GM23338 (cell line): Measurements from ENCODE around the gene UBE3A. TPM values are rescaled to one million over a fixed set of nuclear protein-coding genes. Genes with fewer than 3 reads are reported as not detected.
"Not testable (repeated sequence)": the region's sequence is repeated elsewhere in the genome, so short reads cannot be mapped to it uniquely, and the experiment has no call there.

Experiments
- ATAC-seq: fragments of 200-7000 bp; cut with Tn5 transposase; 3 replicates; pipeline ENCODE4 v1.9.1; 2020
- DNase-seq: peaks from one replicate; pipeline ENCODE4 v3.0.0-alpha.2; 2015; ENCODE audit warnings: low spot score
- H2AFZ ChIP-seq: fragments of 200-600 bp; sonication (generic); 2 replicates; pipeline ENCODE4 v1.8.0; 2016; ENCODE audit warnings: antibody characterized with exemption, mild to moderate bottlenecking, moderate library complexity
- H3F3A ChIP-seq: fragments of 200-600 bp; sonication (generic); replicated peaks from 2 replicates; pipeline ENCODE4 v1.8.0; 2017; ENCODE audit warnings: antibody characterized with exemption, mixed run types, low read depth
- H3K27ac ChIP-seq: fragments of 200-600 bp; sonication (generic); 2 replicates; pipeline ENCODE4 v1.6.1; 2016; ENCODE audit warnings: low read depth
- H3K27me3 ChIP-seq: fragments of 200-600 bp; sonication (generic); 2 replicates; pipeline ENCODE4 v1.8.0; 2016; ENCODE audit warnings: mild to moderate bottlenecking, mixed run types, moderate library complexity; ENCODE audit not compliant: insufficient read depth
- H3K36me3 ChIP-seq: fragments of 200-600 bp; sonication (generic); 2 replicates; pipeline ENCODE4 v1.8.0; 2016; ENCODE audit warnings: mild to moderate bottlenecking; ENCODE audit not compliant: insufficient read depth
- H3K4me1 ChIP-seq: fragments of 200-600 bp; sonication (generic); 2 replicates; pipeline ENCODE4 v1.8.0; 2016; ENCODE audit warnings: mild to moderate bottlenecking, moderate library complexity; ENCODE audit not compliant: insufficient read depth
- H3K4me2 ChIP-seq: fragments of 200-600 bp; sonication (generic); 2 replicates; pipeline ENCODE4 v1.7.1; 2017; ENCODE audit warnings: mixed run types
- H3K4me3 ChIP-seq: fragments of 200-600 bp; sonication (generic); 2 replicates; pipeline ENCODE4 v1.6.1; 2016; ENCODE audit warnings: mixed run types
- H3K79me2 ChIP-seq: fragments of 200-600 bp; sonication (generic); replicated peaks from 2 replicates; pipeline ENCODE4 v1.8.0; 2017; ENCODE audit warnings: mild to moderate bottlenecking; ENCODE audit not compliant: insufficient read depth
- H3K9me2 ChIP-seq: fragments of 200-600 bp; sonication (generic); 2 replicates; pipeline ENCODE4 v1.8.0; 2017; ENCODE audit not compliant: insufficient read depth
- H4K20me1 ChIP-seq: fragments of 200-600 bp; sonication (generic); replicated peaks from 2 replicates; pipeline ENCODE4 v1.8.0; 2017; ENCODE audit warnings: mild to moderate bottlenecking; ENCODE audit not compliant: insufficient read depth
- H3K27ac Mint-ChIP-seq: 2 replicates; pipeline ENCODE4 v1.8.0; 2020; ENCODE audit warnings: inconsistent platforms, mild to moderate bottlenecking, moderate library complexity, mixed read lengths
- H3K27me3 Mint-ChIP-seq: 3 replicates; pipeline ENCODE4 v1.8.0; 2022; ENCODE audit warnings: low read depth, mild to moderate bottlenecking, moderate library complexity, mixed read lengths, inconsistent platforms; ENCODE audit not compliant: insufficient read depth, poor library complexity
- H3K36me3 Mint-ChIP-seq: 3 replicates; pipeline ENCODE4 v1.8.0; 2021; ENCODE audit warnings: low read depth, mild to moderate bottlenecking, inconsistent platforms, moderate library complexity, mixed read lengths
- H3K4me1 Mint-ChIP-seq: 3 replicates; pipeline ENCODE4 v1.8.0; 2020; ENCODE audit warnings: mild to moderate bottlenecking, inconsistent platforms, mixed read lengths
- H3K4me3 Mint-ChIP-seq: 3 replicates; pipeline ENCODE4 v1.8.0; 2021; ENCODE audit warnings: moderate library complexity, mild to moderate bottlenecking, inconsistent platforms, mixed read lengths
- H3K9me3 Mint-ChIP-seq: 3 replicates; pipeline ENCODE4 v1.8.0; 2020; ENCODE audit warnings: moderate library complexity, mild to moderate bottlenecking, inconsistent platforms, mixed read lengths
- EZH2 ChIP-seq: fragments of 200-600 bp; sonication (generic); IDR thresholded peaks from one replicate; pipeline ENCODE4 v1.8.0; 2017; ENCODE audit warnings: antibody characterized with exemption, mild to moderate bottlenecking, low read depth; ENCODE audit not compliant: unreplicated experiment
- EZH2phosphoT487 ChIP-seq: fragments of 200-600 bp; sonication (generic); IDR thresholded peaks from one replicate; pipeline ENCODE4 v1.8.1; 2018; ENCODE audit warnings: antibody characterized with exemption; ENCODE audit not compliant: unreplicated experiment
- NANOG ChIP-seq: IDR thresholded peaks from 2 replicates; pipeline ENCODE4 v1.6.1; 2016; ENCODE audit warnings: antibody characterized with exemption, borderline replicate concordance
- POLR2AphosphoS5 ChIP-seq: IDR thresholded peaks from 2 replicates; pipeline ENCODE4 v1.6.1; 2016; ENCODE audit warnings: antibody characterized with exemption, low read depth
- STAT1 ChIP-seq: IDR thresholded peaks from one replicate; pipeline ENCODE4 v1.6.1; 2016; ENCODE audit warnings: antibody characterized with exemption; ENCODE audit not compliant: unreplicated experiment
- ZNF114 ChIP-seq: fragments of 250-450 bp; sonication (Bioruptor Pico); IDR thresholded peaks from 2 replicates; pipeline ENCODE4 v1.5.0; 2020; ENCODE audit warnings: mild to moderate bottlenecking, moderate library complexity
- ZNF331 ChIP-seq: fragments of 250-450 bp; sonication (Bioruptor Pico); IDR thresholded peaks from 2 replicates; pipeline ENCODE4 v1.5.0; 2020; ENCODE audit warnings: low read depth, mild to moderate bottlenecking, moderate library complexity
- polyA plus RNA-seq: library from polyadenylated mRNA; unstranded; fragments of >200 nt; fragmentation: Nextera tagmentation; extraction: Ambion mirVana; gene quantifications from 2 replicates; pipeline ENCODE4 v1.2.1, GENCODE V29; 2016
- total RNA-seq: library from RNA; depleted of rRNA; stranded (reverse); fragments of >200 nt; shearing (Covaris generic); gene quantifications from 2 replicates; pipeline ENCODE4 v1.2.3, GENCODE V29; 2014
- TF ChIP-seq, protein P1 (sequence below): IDR thresholded peaks from 2 replicates; pipeline ENCODE4 v1.6.1; 2016; ENCODE audit warnings: antibody characterized with exemption
- TF ChIP-seq, protein P2 (sequence below), 2 experiments: fragments of 200-600 bp in 1 of 2; sonication (generic) in 1 of 2; conservative IDR thresholded peaks; 2 replicates each; pipeline versions ENCODE4 v1.5.1 to v1.6.1; 2016 to 2017; ENCODE audit warnings: antibody characterized with exemption in 2 of 2, low read depth in 2 of 2, mild to moderate bottlenecking in 2 of 2, moderate library complexity in 1 of 2

Gene UBE3A
- total and polyA plus RNA-seq, 2 experiments from 2014 or later = 96.1 to 150 TPM

DNA sequence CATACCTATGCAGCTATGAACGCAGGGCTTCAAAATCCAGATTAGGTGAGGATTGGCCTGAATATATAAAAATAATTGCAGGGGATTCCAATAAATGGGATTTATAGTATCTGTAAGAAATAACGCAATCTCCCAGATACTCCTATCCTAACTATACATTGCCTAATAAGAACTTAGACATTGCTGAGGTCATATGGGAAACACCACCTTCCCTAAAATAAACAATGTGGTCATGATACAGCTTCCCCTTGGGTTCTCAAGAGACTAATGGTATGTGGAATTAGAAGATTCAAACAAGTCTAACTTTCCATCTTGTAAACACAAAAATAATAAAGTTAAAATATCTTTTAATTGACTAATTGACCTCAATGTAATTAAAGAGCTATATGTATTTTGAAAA is 28.2 kb downstream of the UBE3A start:
- no peak for DNase-seq
- H3K27me3 Mint-ChIP-seq = peaks cover 4% of the 10 kb centered on the region
- peaks cover 3% of the 10 kb centered on the region; the same call in 1 of the 3 replicates for H3K36me3 Mint-ChIP-seq
- no peaks in the 10 kb centered on the region for H3K9me3 Mint-ChIP-seq
- Histone ChIP-seq H3K27me3 (no peaks in the 10 kb centered on the region), H2AFZ (no peak overlapping the region), H3K4me3 (no peak overlapping the region), H3K27ac (no peak overlapping the region), H3K4me2 (peak overlapping the region; percentile 16; the same call in 1 of the 2 replicates), H3K4me1 (peaks cover 45% of the 10 kb centered on the region), H4K20me1 (peaks cover 42% of the 10 kb centered on the region), H3K9me2 (no peaks in the 10 kb centered on the region), H3K79me2 (peaks cover 100% of the 10 kb centered on the region), H3F3A (no peaks in the 10 kb centered on the region), H3K36me3 (no peaks in the 10 kb centered on the region)
- TF ChIP-seq EZH2 (no peak), STAT1 (no peak), EZH2phosphoT487 (no peak), POLR2AphosphoS5 (no peak), NANOG (no peak), ZNF331 (CRISPR knock-in tag) (no peak)
- TF ChIP-seq, protein P1, sequence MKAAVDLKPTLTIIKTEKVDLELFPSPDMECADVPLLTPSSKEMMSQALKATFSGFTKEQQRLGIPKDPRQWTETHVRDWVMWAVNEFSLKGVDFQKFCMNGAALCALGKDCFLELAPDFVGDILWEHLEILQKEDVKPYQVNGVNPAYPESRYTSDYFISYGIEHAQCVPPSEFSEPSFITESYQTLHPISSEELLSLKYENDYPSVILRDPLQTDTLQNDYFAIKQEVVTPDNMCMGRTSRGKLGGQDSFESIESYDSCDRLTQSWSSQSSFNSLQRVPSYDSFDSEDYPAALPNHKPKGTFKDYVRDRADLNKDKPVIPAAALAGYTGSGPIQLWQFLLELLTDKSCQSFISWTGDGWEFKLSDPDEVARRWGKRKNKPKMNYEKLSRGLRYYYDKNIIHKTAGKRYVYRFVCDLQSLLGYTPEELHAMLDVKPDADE = no peak
- H3K4me1 Mint-ChIP-seq = peaks cover 41% of the 10 kb centered on the region
- H3K27ac Mint-ChIP-seq = no peak overlapping the region
- no peak overlapping the region for H3K4me3 Mint-ChIP-seq
- no peak for ATAC-seq

DNA sequence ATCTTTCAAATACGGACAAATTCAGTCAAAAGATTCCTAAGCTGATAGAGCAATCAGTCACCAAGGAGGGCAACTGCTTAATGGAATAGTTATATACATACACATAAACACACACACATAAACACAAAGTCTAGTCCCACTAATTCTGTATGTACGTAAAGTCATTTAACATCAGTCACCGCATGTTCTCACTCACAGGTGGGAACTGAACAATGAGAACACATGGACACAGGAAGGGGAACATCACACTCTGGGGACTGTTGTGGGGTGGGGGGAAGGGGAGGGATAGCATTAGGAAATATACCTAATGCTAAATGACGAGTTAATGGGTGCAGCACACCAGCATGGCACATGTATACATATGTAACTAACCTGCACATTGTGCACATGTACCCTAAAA is 29.1 kb downstream of the UBE3A start:
- not testable (repeated sequence) for H2AFZ ChIP-seq, H3K9me2 ChIP-seq, H3K27me3 ChIP-seq, H3F3A ChIP-seq, H3K36me3 ChIP-seq, H3K27ac ChIP-seq, ATAC-seq, DNase-seq, H3K4me2 ChIP-seq, H3K36me3 Mint-ChIP-seq, H3K4me3 Mint-ChIP-seq, H3K9me3 Mint-ChIP-seq, H3K27me3 Mint-ChIP-seq, H3K4me3 ChIP-seq
- peaks cover 41% of the 10 kb centered on the region for H4K20me1 ChIP-seq
- H3K4me1 ChIP-seq = peaks cover 45% of the 10 kb centered on the region
- H3K79me2 ChIP-seq = peaks cover 100% of the 10 kb centered on the region
- Mint-ChIP-seq H3K4me1 (peaks cover 40% of the 10 kb centered on the region), H3K27ac (peak overlapping the region; percentile 85)

DNA sequence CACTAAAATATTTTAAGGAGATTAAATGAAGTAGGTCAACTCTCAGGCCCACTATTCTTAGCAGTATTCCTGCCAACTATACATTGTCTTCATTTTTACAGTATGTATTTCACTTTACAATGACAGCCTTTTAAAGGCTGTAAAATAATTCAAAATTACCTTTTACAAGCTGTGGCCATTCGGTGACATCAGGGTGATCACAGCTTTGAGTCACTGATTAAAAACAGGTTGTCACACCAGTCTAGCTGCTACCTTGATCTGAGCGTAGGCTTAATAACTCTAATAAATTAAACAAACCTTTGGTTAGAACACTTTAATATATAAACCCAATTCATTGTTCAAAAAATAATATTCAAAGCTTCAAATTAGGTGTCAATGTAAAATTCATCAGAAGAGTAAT is 29.9 kb downstream of the UBE3A start:
- H3K36me3 Mint-ChIP-seq = peaks cover 17% of the 10 kb centered on the region; the same call in 2 of the 3 replicates
- Histone ChIP-seq H4K20me1 (peaks cover 38% of the 10 kb centered on the region), H3K27ac (no peak overlapping the region), H3K27me3 (no peaks in the 10 kb centered on the region), H3K4me2 (no peak overlapping the region), H3K4me1 (peaks cover 45% of the 10 kb centered on the region), H3F3A (no peaks in the 10 kb centered on the region), H3K79me2 (peaks cover 100% of the 10 kb centered on the region), H2AFZ (no peak overlapping the region), H3K4me3 (no peak overlapping the region), H3K36me3 (no peaks in the 10 kb centered on the region), H3K9me2 (no peaks in the 10 kb centered on the region)
- H3K27me3 Mint-ChIP-seq = peaks cover 4% of the 10 kb centered on the region
- DNase-seq (no peak), ATAC-seq (no peak)
- peaks cover 39% of the 10 kb centered on the region for H3K4me1 Mint-ChIP-seq
- TF ChIP-seq, protein P2, sequence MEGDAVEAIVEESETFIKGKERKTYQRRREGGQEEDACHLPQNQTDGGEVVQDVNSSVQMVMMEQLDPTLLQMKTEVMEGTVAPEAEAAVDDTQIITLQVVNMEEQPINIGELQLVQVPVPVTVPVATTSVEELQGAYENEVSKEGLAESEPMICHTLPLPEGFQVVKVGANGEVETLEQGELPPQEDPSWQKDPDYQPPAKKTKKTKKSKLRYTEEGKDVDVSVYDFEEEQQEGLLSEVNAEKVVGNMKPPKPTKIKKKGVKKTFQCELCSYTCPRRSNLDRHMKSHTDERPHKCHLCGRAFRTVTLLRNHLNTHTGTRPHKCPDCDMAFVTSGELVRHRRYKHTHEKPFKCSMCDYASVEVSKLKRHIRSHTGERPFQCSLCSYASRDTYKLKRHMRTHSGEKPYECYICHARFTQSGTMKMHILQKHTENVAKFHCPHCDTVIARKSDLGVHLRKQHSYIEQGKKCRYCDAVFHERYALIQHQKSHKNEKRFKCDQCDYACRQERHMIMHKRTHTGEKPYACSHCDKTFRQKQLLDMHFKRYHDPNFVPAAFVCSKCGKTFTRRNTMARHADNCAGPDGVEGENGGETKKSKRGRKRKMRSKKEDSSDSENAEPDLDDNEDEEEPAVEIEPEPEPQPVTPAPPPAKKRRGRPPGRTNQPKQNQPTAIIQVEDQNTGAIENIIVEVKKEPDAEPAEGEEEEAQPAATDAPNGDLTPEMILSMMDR (conservative IDR thresholded peaks at IDR 0.05; ENCODE audit: low read depth in 2 of 2) = no peak
- TF ChIP-seq STAT1 = no peak
- no peak for TF ChIP-seq ZNF114 (CRISPR knock-in tag)
- H3K9me3 Mint-ChIP-seq = no peaks in the 10 kb centered on the region
- H3K27ac Mint-ChIP-seq = no peak overlapping the region
- H3K4me3 Mint-ChIP-seq = no peak overlapping the region
